IPS DF 4.7 (cell line): ENCODE results near the gene CCNC.

ENCODE experiments used
- DNase-seq: peaks from one replicate; pipeline ENCODE4 v3.0.0-alpha.2; 2013; ENCODE audit warnings: low spot score; ENCODE audit errors: extremely low read depth

Gene CCNC

GRCh38 chr6:99548706-99549105 is 19.8 kb downstream of the CCNC start:
- DNase-seq: no peak

- DNase-seq: no peak
Measured at GRCh38 chr6:99547526-99547925, 20.9 kb downstream of the CCNC start.

GRCh38 chr6:99545442-99545841 is 23.0 kb downstream of the CCNC start:
- no peak for DNase-seq

GRCh38 chr6:99543968-99544367 is 24.5 kb downstream of the CCNC start:
- no peak for DNase-seq

GRCh38 chr6:99530627-99531026 is 37.8 kb downstream of the CCNC start:
- no peak for DNase-seq

GRCh38 chr6:99522531-99522930 is 45.9 kb downstream of the CCNC start:
- no peak for DNase-seq

- DNase-seq: no peak
Measured at GRCh38 chr6:99521633-99522151, 46.8 kb downstream of the CCNC start.

- DNase-seq: no peak
Measured at GRCh38 chr6:99520855-99521632, 47.4 kb downstream of the CCNC start.

GRCh38 chr6:99519446-99519845 is 49.0 kb downstream of the CCNC start:
- DNase-seq: no peak

GRCh38 chr6:99514089-99514488 is 54.4 kb downstream of the CCNC start:
- no peak for DNase-seq

GRCh38 chr6:99512033-99512432 is 56.4 kb downstream of the CCNC start:
- DNase-seq: no peak

- no peak for DNase-seq
Measured at GRCh38 chr6:99507648-99508047, 60.8 kb downstream of the CCNC start.

GRCh38 chr6:99501762-99502161 is 66.7 kb downstream of the CCNC start:
- no peak for DNase-seq

GRCh38 chr6:99498421-99498820 is 70.0 kb downstream of the CCNC start:
- DNase-seq: no peak

- DNase-seq: no peak
Measured at GRCh38 chr6:99495466-99495865, 73.0 kb downstream of the CCNC start.
